NCI-H82 treated with DMSO at 0.1 percent for 48 hours (cell line): ENCODE results near the gene ANKRD34B.

Source experiments
- DNase-seq: peaks from one replicate; lab custom pipeline; 2025; ENCODE audit not compliant: unreplicated experiment; lab: John Stamatoyannopoulos, UW

Gene ANKRD34B

GRCh38 chr5:80573062-80573461 is 3.0 kb upstream of the ANKRD34B start:
- no peak for DNase-seq

DNA sequence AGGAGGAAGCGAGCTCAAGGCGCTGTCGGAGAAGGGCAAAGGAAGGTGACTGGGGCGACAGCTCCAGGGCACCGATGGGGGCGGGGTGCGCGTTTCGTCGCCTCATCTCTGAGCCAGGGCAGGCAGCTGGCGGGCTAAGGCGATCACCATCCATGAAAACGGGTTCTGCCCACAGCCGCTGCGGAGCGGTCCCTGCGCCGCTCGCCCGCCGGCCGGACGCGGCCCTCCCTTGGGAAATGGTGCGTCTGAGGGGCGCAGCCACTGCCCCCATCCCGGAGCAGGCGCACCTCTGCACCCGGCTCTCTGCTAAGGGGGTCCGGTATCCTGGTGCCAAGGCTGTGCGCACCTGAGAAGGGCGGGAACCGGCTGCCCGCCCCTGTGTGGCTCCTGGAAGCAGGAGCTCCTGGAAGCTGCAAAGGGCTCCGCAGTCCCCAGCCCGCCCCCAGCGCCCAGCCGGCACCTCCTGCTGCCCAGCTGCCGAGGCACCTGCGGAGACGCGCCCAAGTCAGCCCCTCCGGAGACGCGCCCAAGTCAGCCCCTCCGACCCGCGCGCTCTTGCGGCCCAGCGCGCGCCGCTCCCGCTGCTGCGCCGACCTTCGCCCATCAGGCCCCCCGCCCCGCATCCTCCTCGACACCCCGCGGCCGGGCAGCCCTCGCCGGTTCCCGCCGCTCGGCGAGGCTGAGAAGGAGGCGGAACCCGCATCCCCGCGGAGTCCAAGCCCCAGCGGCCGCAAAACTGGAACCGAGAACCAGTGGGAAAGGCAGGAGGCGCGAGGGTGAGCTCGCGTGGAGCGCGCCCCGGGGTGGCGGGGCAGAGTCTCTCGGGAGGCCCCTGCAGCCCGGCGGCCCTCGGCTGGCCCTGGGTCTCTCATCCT is 757 bp downstream of the ANKRD34B start:
- DNase-seq = no peak

GRCh38 chr5:80568251-80568650 is 1.8 kb downstream of the ANKRD34B start:
- no peak for DNase-seq

GRCh38 chr5:80566711-80567259 is 3.3 kb downstream of the ANKRD34B start:
- no peak for DNase-seq

DNA sequence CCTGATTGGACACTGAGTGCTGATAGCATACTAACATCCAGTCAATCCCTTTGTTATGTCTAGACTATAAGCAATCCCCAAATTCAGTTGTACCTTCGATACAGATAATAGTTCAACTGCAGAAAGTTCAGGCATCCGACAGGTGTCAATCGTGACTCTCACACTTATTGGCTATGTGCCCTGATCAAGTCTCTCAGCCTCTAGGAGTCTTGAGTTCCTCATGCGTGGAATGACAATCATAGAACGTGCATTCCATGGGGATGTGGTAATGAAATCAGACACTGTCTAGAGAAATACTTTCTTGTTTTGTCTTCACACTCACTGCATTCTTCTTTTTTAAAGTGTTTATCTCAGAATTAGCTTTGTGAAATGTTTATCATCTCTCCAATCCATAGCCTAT is 4.8 kb downstream of the ANKRD34B start:
- no peak for DNase-seq

- no peak for DNase-seq
Measured at GRCh38 chr5:80559244-80559643, 10.8 kb downstream of the ANKRD34B start.

- no peak for DNase-seq
Measured at GRCh38 chr5:80555099-80555498, 15.0 kb downstream of the ANKRD34B start.

DNA sequence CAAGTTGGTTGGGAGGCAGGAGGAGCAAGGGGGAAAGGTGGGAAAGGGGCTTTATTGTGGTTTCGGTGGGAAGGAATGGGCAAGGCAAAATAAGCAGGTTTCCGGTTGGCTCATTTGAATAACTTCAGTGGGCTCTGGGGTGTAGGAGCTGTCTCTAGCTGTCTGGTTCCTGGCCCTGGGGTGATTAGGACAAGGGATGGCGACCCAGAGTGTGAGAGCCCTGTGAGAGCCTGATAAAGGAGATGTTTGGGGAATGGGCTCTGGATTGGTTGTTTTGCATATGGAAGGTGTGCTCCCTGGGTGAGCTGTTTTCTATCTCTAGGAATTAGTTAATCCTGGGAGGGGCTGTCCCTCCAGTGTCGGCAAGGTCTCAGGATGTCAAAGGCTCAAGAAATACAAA is 15.4 kb downstream of the ANKRD34B start:
- no peak for DNase-seq

DNA sequence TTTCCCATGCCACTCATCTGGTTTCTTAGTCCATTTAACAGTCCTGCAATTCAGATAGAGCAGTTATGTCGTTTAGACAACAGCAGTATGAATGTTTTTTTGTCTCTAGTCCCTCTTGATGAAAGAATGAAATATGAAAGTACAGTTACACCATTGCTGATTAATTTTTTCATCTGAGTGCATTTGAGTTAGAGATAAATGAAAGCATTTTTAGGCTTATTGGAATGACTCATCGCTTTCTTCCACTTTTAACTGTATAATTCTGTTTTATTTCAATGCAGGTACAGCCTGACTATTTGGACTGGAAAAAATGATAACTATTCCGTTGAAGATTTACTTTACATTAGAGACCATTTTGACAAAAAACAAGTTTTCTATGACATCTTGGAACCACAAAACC is 28.7 kb downstream of the ANKRD34B start:
- no peak for DNase-seq

GRCh38 chr5:80540691-80541090 is 29.4 kb downstream of the ANKRD34B start:
- DNase-seq = no peak

GRCh38 chr5:80516826-80517225 is 53.3 kb downstream of the ANKRD34B start:
- no peak for DNase-seq

- no peak for DNase-seq
Measured at GRCh38 chr5:80509362-80509761, 60.7 kb downstream of the ANKRD34B start.

GRCh38 chr5:80508844-80509243 is 61.2 kb downstream of the ANKRD34B start:
- no peak for DNase-seq

GRCh38 chr5:80507663-80508062 is 62.4 kb downstream of the ANKRD34B start:
- no peak for DNase-seq
